SW 1271 (cell line): ENCODE results near the gene STT3A.
A peak's percentile ranks its signal among the peaks of the same experiment; 100 is the strongest.
"Not testable (repeated sequence)": the region's sequence is repeated elsewhere in the genome, so short reads cannot be mapped to it uniquely, and the experiment has no call there.

Experiments used
- DNase-seq, 2 experiments: peaks; one replicate each; lab custom pipeline; 2025; lab: John Stamatoyannopoulos, UW

STT3A gene

GRCh38 chr11:125592305-125593113, at the start of gene STT3A:
STT3A (plus strand) TSS chr11:125592852; CDS start chr11:125595916, 3,064 bp downstream.
- peak; percentile 99 for DNase-seq

GRCh38 chr11:125550780-125551179, 41.9 kb upstream of the STT3A start:
- no peak for DNase-seq

- DNase-seq, result no peak
These were observed 40.8 kb upstream of the STT3A start for GRCh38 chr11:125551835-125552342.

GRCh38 chr11:125552927-125553326, 39.7 kb upstream of the STT3A start:
- no peak for DNase-seq

GRCh38 chr11:125553357-125553756, 39.3 kb upstream of the STT3A start:
- DNase-seq, result no peak

- DNase-seq, result no peak
These were observed 38.6 kb upstream of the STT3A start for GRCh38 chr11:125554038-125554437.

- DNase-seq, result no peak
These were observed 32.8 kb upstream of the STT3A start for GRCh38 chr11:125559888-125560287.

- no peak for DNase-seq
These were observed 30.7 kb upstream of the STT3A start for GRCh38 chr11:125561924-125562323.

GRCh38 chr11:125562430-125562829, 30.2 kb upstream of the STT3A start:
- no peak for DNase-seq

- no peak for DNase-seq
These were observed 28.3 kb upstream of the STT3A start for GRCh38 chr11:125564357-125564756.

- no peak for DNase-seq
These were observed 26.4 kb upstream of the STT3A start for GRCh38 chr11:125566235-125566634.

- peak; percentile 29 to 82 for DNase-seq
These were observed 23.4 kb upstream of the STT3A start, which contains the start of gene EI24 for GRCh38 chr11:125568970-125569914. EI24 (plus strand) TSS chr11:125569477; CDS start chr11:125572528, 3,051 bp downstream.

- DNase-seq, result no peak
These were observed 22.6 kb upstream of the STT3A start for GRCh38 chr11:125569915-125570621.

GRCh38 chr11:125570952-125571351, 21.7 kb upstream of the STT3A start:
- no peak for DNase-seq

GRCh38 chr11:125572916-125573315, 19.7 kb upstream of the STT3A start:
- DNase-seq, result no peak

GRCh38 chr11:125577181-125577580, 15.5 kb upstream of the STT3A start:
- DNase-seq, result not testable (repeated sequence)

GRCh38 chr11:125578783-125579182, 13.9 kb upstream of the STT3A start:
- DNase-seq, result no peak

GRCh38 chr11:125579811-125580210, 12.8 kb upstream of the STT3A start:
- no peak for DNase-seq

- no peak for DNase-seq
These were observed 9.2 kb upstream of the STT3A start for GRCh38 chr11:125583496-125583895.

GRCh38 chr11:125585487-125585886, 7.2 kb upstream of the STT3A start:
- no peak for DNase-seq

- DNase-seq, result no peak
These were observed 6.0 kb upstream of the STT3A start for GRCh38 chr11:125586623-125587022.

GRCh38 chr11:125587480-125587879, 5.2 kb upstream of the STT3A start:
- DNase-seq, result no peak
